ENCODE measurements around the gene SLC25A6. TPM values are rescaled to one million over a fixed set of nuclear protein-coding genes. Genes with fewer than 3 reads are reported as not detected.

The SLC25A6 gene
- total RNA-seq, 6 experiments from 2014 or later = 44.3 to 87.8 (median 57.0) TPM

GRCh38 chrX:1389993-1390285 is 2.0 kb downstream of the SLC25A6 start:
- peaks cover 0 to 28% (median 10%) of the 10 kb centered on the region in 4 donors for H3K4me1 ChIP-seq
- peak in 2 of 3 donors; percentile 27 to 32 for DNase-seq
- intact Hi-C loops (cut with DNase I) = no loop called here

GRCh38 chrX:1389181-1389992 is 2.5 kb downstream of the SLC25A6 start:
- TF ChIP-seq CTCF (IDR thresholded peaks at IDR 0.05) (no peak), POLR2A (IDR thresholded peaks at IDR 0.05) (no peak)
- H3K4me3 ChIP-seq = no peak overlapping the region
- H3K9me3 ChIP-seq = no peaks in the 10 kb centered on the region
- intact Hi-C loops (cut with DNase I) = no loop called here
- H3K4me1 ChIP-seq = peaks cover 0 to 28% (median 10%) of the 10 kb centered on the region in 4 donors
- peak in 2 of 3 donors; percentile 43 to 54 for DNase-seq
- WGBS (ENCODE audit: insufficient coverage, low coverage, low lambda C conversion rate, missing lambda C conversion rate) = 77% methylated on average over 4 of the region's 51 CpGs
- H3K27ac ChIP-seq = no peak overlapping the region
- peaks cover 16 to 60% (median 43%) of the 10 kb centered on the region in 4 donors for H3K36me3 ChIP-seq
- no peak for ATAC-seq
- H3K27me3 ChIP-seq = no peaks in the 10 kb centered on the region

More at GRCh38 chrX:1389993-1390285, 2.0 kb downstream of the SLC25A6 start:
- no peak for ATAC-seq
- Histone ChIP-seq H3K27ac (no peak overlapping the region), H3K4me3 (no peak overlapping the region), H3K27me3 (no peaks in the 10 kb centered on the region), H3K9me3 (no peaks in the 10 kb centered on the region), H3K36me3 (peaks cover 16 to 56% (median 43%) of the 10 kb centered on the region in 4 donors)
- TF ChIP-seq CTCF (IDR thresholded peaks at IDR 0.05) (no peak), POLR2A (IDR thresholded peaks at IDR 0.05) (no peak)
- WGBS (ENCODE audit: insufficient coverage, low coverage, low lambda C conversion rate, missing lambda C conversion rate) = 94% methylated on average over 8 of the region's 10 CpGs

- TF ChIP-seq CTCF (IDR thresholded peaks at IDR 0.05) (no peak), POLR2A (IDR thresholded peaks at IDR 0.05) (no peak)
- WGBS (ENCODE audit: insufficient coverage, low coverage, low lambda C conversion rate, missing lambda C conversion rate) = 82% methylated on average over 4 of the region's 4 CpGs
- H3K27me3 ChIP-seq = no peaks in the 10 kb centered on the region
- peaks cover 0 to 23% (median 9%) of the 10 kb centered on the region in 4 donors for H3K4me1 ChIP-seq
- H3K36me3 ChIP-seq = peaks cover 16 to 60% (median 43%) of the 10 kb centered on the region in 4 donors
- DNase-seq = no peak
- H3K9me3 ChIP-seq = no peaks in the 10 kb centered on the region
- intact Hi-C loops (cut with DNase I) = no loop called here
- no peak for ATAC-seq
- no peak overlapping the region for H3K27ac ChIP-seq
- no peak overlapping the region for H3K4me3 ChIP-seq
Measured at GRCh38 chrX:1388651-1389050, 3.3 kb downstream of the SLC25A6 start.

- no peaks in the 10 kb centered on the region for H3K9me3 ChIP-seq
- H3K27me3 ChIP-seq = no peaks in the 10 kb centered on the region
- intact Hi-C loops (cut with DNase I) = no loop called here
- no CpG with 5 or more reads among the region's 43 CpGs for WGBS (ENCODE audit: insufficient coverage, low coverage, low lambda C conversion rate, missing lambda C conversion rate)
- no peak overlapping the region for H3K4me3 ChIP-seq
- ATAC-seq (no peak), DNase-seq (peak in 2 of 3 donors; percentile 49 to 59)
- peaks cover 0 to 17% (median 5%) of the 10 kb centered on the region in 4 donors for H3K4me1 ChIP-seq
- TF ChIP-seq POLR2A (IDR thresholded peaks at IDR 0.05) (no peak), CTCF (IDR thresholded peaks at IDR 0.05) (no peak)
- no peak overlapping the region for H3K27ac ChIP-seq
- H3K36me3 ChIP-seq = peaks cover 16 to 60% (median 43%) of the 10 kb centered on the region in 4 donors
Measured at GRCh38 chrX:1387141-1387776, 4.7 kb downstream of the SLC25A6 start.

Data from right lobe of liver (tissue), 6 donors.